Measurements from ENCODE around the gene KRCC1.
"Not testable (repeated sequence)": the region's sequence is repeated elsewhere in the genome, so short reads cannot be mapped to it uniquely, and the experiment has no call there.

The KRCC1 gene

DNA sequence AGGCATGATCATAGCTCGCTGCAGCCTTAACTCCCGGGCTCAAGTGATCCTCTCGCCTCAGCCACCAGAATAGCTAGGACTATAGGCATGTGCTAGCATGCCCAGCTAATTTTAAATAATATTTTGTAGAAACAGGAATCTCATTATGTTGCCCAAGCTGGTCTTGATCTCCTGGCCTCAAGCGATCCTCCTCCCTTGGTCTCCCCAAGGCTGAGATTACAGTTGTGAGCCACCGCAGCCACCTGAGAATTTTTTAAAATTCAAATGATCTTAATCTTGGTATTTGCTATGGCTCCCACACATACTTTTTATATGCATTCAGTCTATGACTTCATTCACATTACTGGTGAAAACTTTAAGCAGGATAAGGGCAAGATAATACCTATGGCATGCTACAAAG is 13.1 kb downstream of the KRCC1 start:
- DNase-seq (ENCODE audit: low read depth in 2 of 2, low spot score in 1 of 2) = no peak

DNA sequence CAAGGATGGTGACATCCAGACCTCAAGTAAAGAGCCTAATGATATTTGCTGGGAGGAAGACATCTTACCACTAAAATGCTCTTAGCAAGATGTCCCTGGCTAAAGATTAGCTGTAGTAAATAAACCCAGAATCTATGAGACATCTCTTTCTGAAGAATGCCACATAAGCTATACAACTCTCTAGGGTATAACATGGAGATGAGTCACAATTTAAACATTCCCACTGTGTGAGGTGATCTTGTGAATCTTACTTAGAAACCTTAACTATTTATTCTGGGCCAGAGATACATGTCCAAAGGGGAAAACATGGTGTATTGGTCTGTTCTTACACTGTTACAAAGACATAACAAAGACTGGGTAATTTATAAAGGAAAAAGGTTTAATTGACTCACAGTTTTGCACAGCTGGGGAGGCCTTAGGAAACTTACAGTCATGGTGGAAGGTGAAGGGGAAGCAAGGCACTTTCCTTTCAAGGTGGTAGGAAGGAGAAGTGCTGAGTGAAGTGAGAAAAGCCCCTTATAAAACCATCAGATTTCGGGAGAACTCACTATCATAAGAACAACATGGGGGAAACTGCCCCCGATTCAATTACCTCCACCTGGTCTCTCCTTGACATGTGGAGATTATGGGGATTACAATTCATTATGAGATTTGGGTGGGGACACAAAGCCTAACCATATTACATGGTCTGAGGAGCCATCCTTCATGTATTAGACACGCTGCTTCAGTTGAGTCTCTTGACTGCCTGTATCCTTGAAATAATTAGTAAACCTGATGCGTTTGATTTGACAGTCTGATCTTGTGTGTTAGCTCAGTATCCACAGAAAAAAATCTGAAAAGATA is 17.1 kb downstream of the KRCC1 start:
- DNase-seq (ENCODE audit: low read depth in 2 of 2, low spot score in 1 of 2) = no peak

DNA sequence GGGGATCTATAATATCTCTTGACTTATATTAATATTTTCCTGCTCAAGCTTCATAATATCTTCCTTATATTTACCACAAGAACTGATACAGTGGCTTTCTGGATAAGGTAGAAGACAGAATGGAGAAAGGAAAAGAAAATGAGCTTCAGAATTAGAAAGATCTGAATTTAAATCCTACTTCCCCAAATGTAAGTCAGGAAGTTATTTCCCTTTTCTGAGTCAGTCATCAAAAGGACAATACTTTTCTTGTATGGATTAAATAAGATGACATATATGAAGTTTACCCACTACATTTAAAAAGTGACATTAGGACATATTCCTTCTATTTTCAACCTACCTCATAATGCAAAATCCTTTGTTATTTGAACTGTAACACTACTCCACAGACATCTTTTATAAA is 19.0 kb downstream of the KRCC1 start:
- no peak for DNase-seq (ENCODE audit: low read depth in 2 of 2, low spot score in 1 of 2)

DNA sequence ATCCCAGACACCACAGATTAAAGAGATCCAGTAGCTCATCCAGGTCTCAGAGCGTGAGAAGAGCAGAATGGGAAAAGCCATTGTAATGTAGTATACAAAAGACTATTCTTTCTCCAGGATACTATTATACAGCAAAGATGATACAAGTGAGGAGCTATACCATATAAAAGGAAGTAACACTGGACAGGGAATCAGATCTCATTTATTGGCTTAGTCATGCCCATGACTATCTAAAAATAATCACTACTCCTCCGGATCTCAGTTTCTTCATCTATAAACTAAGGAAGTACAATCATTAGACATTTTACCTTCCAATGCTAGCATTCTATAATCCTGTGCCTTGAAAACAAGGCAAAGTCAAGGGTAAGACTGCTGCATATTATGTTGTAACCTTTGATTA is 19.4 kb downstream of the KRCC1 start:
- DNase-seq (ENCODE audit: low read depth in 2 of 2, low spot score in 1 of 2) = no peak

DNA sequence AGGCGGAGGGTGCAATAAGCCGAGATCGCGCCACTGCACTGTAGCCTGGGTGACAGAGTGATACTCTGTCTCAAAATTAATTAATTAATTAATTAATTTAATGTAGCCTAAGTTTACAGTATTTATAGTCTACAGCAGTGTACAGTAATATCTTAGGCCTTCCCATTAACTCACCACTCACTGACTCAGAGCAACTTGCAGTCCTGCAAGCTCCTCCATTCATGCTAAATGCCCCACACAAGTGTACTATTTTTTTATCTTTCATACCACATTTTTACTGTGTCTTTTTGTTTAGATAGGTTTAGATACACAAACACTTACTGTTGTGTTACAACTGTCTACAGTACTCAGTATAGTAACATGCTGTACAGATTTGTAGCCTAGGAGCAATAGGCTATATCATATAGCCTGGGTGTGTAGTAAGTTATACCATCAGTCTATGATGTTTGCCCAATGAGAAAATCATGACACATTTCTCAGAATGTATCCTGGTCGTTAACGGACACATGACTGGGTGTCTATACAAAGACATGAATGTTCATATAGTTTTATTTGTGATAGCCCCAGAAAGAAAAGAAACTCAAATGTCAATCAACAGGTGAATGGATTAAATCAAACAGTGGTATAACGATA is 23.4 kb downstream of the KRCC1 start:
- DNase-seq (ENCODE audit: low read depth in 2 of 2, low spot score in 1 of 2) = no peak

DNA sequence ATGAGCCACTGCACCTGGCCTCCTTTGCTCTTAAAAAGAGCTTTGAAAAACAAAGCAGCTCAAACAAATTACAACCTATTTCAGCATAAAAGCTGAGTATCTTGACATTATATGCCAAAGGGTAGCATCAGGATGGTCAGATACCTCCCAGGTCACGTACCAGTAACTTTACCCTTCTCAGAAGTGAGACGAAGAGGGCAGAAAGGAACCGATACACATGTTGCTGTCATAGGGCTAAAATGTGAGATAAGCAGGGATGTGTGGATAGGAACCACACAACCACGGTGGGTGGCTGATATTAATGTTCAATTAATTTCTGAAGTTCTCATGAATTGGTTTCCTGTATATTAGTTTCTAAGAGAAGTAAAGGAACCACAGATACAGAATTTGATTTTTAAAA is 26.7 kb downstream of the KRCC1 start:
- no peak for DNase-seq (ENCODE audit: low read depth in 2 of 2, low spot score in 1 of 2)

DNA sequence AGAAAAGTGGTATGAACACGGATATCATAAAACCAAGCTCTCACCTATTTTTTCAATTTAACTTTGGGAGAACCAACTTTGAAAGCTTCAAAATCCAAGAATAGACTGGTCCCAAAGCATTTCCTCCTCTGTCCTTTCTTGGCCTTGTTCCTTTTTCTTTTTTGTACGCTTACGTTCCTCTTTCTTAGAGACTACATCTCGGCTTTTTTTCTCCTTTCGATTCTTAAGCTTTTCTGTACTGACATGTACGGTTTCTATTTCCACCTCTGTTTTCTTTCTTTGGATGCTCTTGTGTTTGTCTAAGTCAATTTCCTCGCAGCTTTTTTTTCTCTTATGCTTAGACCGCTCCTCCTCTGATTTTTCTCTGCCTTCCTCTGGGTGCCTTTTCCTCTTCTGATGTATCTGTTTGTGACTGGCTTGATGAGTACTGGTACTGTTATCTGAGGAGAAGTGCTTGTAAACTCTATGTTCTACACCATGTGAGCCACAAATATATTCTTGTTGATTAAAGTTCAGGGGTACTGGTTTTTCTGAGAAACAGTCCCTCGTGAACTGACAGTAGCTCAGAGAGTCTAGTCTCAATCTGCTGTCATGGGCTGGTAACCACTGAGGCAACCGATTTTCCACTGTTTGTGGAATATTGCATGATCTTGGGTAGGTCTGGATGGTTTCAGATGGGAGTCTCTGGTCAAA is 27.7 kb downstream of the KRCC1 start:
- no peak for DNase-seq (ENCODE audit: low read depth in 2 of 2, low spot score in 1 of 2)

DNA sequence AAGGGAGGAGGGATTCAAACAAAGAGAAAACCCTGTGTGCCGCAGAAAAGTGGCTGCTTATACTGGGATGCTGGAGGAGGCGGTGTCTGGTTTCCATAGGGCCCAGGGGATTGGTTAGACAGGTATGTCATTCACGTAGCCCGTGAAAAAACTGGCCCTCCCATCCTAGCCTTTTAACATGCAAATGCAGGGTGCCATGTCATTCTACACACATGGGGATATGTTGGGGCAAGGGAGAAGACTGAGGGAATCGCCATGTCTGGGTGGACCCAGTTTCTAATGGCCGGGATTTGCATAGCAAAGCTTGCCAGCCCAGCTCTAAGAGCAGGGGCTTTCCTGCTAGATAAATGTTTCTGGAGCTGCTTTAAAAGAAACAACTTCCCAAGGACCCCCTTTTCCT is 31.1 kb downstream of the KRCC1 start:
- DNase-seq (ENCODE audit: low read depth in 2 of 2, low spot score in 1 of 2) = no peak

DNA sequence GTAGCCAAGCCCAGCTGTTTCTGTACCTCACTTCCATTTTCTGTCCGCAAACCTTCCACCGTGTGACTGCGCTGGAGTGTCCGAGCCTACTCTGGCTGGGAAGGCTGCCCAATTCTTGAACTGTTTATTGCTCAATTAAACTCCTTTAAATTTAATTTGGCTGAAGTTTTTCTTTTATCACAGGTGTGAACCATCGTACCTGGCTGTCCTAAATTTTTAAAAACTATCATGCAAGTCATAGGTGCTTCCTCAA is 33.0 kb downstream of the KRCC1 start:
- DNase-seq (ENCODE audit: low read depth in 2 of 2, low spot score in 1 of 2) = no peak

DNA sequence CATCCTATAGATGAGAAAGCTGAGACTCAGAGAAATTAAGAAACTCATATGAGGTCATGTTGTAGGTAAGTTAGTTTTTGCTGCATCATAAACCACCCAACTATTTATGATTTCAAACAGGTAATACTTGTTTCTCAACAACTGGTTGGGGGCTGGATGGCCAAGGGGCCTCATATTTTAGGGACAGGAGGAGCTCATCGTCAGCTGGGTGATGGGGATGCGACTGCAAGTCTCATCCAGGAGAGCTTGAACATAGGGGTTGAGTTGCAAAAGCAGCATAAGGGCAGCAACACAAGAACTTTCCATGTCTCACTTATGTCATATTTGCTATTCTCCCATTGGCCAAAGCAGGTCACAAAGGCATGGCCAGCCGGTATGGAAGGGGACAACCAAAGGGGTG is 35.6 kb downstream of the KRCC1 start:
- DNase-seq (ENCODE audit: low read depth in 2 of 2, low spot score in 1 of 2) = no peak

DNA sequence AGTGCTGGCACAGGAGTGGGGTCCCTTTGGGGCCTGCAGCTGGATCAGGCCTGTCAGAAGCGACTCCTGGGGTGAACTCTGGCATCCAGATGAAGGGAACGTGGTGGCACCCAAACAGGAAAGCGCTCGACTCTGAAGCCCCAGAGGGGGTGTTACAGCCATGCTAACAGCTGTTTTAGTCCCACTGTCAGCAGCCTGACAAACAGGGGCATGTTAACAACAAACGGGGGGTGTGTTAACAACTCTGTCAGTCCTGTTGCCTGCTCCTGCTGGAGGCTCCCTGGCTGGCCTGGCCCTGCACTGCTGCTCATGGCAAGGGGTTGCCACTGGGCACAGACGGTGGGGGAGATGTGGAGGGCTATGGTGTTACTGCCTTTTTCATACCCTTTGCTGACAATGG is 36.7 kb downstream of the KRCC1 start:
- DNase-seq (ENCODE audit: low read depth in 2 of 2, low spot score in 1 of 2) = no peak

DNA sequence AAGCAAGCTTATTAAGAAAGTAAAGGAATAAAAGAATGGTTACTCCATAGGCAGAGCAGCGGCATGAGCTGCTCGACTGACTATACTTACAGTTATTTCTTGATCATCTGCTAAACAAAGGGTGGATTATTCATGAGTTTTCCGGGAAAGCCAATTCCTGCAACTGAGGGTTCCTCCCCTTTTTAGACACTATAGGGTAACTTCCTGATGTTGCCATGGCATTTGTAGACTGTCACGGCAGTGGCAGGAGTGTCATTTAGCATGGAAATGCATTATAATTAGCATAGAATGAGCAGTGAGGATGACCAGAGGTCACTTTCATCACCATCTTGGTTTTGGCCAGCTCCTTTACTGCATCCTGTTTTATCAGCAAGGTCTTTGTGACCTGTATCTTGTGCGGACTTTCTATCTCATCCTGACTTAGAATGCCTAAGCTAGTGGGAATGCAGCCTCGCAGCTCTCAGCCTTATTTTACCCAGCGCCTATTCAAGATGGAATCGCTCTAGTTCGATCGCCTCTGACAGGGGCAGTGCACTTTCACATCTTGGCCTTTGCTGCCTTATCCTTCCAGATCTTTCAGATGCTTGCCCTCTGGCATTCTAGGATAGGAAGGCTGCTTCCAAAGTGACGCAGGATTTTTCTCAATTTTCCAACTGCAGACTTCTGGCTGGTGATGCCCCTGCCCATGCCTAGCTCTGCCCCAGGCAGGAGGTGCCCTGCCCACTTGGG is 37.3 kb downstream of the KRCC1 start:
- DNase-seq (ENCODE audit: low read depth in 2 of 2, low spot score in 1 of 2) = not testable (repeated sequence)

DNA sequence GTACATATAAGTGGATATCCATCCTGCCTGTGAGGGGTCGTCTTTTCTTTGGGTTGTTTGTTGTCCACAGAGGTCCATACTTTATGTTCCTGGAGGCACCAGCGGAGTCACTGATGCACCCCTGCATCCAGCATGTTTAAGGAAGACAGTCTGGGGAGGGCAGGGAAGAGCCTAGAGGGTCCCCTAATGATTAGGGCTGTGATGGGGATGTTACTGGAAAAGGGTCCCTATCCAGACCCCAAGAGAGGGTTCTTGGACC is 37.9 kb downstream of the KRCC1 start:
- not testable (repeated sequence) for DNase-seq (ENCODE audit: low read depth in 2 of 2, low spot score in 1 of 2)

DNA sequence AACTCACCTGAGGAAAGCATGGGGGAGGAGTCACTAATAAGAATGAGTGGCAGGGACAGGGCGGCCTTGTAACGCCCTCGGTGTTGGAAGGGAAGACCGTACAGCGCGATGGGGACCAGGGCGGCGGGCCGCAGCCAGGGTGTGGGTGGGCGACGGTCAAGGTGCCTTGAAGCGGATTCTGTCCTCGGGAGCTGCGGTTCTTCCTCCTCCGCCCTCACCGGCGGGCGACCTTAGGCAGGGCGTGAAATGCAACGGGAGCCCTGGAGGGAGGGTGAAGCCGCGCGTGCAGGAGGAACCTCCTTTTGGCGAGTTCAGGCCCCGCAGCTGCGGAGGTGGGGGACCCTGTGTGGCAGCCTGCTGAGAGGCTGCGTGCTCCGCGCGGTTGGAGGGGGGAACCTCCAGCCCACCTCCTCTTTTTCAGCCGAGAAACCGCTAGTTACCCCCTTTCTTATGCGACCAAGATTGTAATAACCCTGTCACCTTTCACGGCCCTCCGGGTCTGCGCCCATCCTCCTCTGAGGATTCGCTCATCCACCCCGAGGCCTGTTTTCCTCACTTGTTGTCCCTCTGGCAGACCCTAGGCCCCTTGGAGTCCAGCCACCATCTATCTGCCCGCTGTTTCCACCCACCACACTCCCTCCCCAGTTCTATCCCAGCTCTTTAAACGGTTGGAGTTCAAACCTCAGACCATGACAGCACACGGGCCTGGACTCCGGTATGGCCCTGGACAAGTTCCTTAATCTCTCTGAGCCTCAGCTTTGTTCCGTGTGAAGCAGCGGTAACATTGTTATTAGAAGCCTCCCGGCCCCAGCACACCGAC is 38.4 kb downstream of the KRCC1 start:
- DNase-seq (ENCODE audit: low read depth in 2 of 2, low spot score in 1 of 2) = peak in 1 of 2 donors; percentile 9

DNA sequence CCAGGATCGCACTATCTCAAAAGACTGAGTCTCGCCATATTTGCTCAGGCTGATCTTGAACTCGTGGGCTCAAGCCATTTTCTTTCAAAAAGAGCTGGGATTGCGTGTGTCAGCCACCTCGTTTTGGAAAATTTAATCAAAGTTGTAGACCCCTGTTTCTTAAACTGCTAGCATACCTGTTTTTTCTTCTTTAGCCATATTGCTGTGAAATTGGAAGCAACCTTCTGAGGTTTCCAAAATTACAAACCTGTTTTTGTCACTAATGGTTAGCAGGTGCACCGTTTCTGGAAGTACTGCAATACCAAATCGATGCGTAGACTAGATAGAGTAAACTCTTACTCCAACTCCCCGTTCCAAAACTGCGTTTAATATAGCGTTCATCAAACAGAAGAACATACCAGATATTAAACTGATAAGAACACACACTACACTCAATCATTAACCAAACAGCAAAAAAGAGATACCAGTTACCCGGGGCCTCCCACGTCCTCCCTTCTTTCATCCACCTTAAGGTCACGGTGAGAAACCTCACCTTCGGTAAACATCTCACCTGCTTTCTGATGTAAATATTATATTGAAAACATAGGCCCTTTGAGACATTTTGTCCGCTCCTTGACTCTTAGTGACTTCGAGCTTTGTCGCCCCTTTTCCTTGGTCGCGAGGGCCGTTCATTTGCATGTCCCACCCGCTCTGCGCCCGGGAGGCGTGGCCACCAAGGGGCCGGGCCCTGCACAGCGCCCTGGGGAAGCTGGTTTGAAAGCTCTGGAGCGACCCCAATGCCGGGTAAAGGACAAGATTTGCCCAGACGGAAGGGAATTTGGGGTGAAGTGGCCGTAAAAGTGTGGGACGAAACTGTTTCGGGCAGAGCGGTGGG is 39.3 kb downstream of the KRCC1 start, which contains the start of gene RNU2-63P:
TSS of gene RNU2-63P (minus strand) at position 462 of the 874 bp plus-strand sequence.
- DNase-seq (ENCODE audit: low read depth in 2 of 2, low spot score in 1 of 2) = peak; percentile 50 to 58

DNA sequence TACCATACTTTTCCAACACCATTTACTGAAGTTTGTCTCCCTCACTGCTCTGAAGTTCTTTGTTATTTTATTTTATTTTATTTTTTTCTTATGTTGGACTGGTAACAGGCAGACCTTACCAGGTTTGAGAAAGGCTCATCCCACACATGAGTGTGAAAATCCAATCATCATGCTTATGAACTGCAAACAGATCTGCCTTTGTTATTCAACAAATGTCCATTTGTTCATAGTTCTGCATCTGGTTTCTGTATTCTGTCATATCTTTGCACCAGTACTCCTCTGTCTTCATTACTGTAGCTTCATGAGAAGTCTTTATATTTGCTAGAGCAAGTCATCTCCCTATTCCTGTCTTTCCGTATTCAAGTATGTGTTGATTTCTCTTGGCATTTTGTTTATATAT is 44.6 kb downstream of the KRCC1 start:
- DNase-seq (ENCODE audit: low read depth in 2 of 2, low spot score in 1 of 2) = no peak

DNA sequence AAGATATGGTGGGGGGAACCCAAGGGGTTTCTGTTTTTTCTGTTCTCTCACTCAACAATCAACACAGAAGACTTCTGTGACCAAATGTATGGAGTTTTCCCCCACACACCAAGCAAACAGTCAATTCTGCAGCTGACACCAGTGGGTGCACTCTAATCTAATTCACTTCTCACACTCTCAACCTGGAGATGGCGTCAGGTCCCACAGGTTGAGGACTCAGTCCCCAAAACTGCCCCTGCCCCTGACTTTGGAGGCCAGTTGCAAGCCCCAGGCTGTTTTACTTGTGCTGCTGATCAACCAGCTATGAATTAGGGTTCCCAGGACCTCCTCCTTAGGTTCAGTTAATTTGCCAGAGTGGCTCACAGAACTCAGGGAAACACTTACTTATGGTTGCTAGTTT is 45.4 kb downstream of the KRCC1 start:
- no peak for DNase-seq (ENCODE audit: low read depth in 2 of 2, low spot score in 1 of 2)

DNA sequence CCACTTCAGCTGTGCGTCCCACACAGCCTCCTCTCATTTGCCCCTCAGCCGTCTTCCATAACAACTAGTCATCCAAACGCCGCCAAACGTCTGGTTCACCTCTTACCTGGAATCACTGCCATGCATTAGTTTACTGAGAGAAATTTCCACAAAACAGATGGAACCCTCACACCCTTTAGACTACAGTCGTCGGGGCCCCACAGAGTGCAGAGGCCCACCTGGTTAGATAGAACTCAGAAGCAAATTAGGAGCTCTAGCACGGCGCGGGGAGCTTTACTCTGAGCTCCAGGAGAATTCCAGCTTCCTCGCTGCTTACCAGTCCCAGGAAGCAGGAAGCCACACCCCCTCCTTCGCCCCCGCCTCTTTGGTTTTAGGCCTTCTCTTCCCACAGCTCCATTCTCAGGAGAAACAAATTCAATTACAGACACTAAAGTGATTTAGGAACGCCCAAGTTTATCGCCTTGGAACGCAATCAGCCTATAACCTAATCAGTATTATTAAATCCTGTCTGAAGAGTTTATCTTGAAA is 48.6 kb downstream of the KRCC1 start:
- DNase-seq (ENCODE audit: low read depth in 2 of 2, low spot score in 1 of 2) = no peak

DNA sequence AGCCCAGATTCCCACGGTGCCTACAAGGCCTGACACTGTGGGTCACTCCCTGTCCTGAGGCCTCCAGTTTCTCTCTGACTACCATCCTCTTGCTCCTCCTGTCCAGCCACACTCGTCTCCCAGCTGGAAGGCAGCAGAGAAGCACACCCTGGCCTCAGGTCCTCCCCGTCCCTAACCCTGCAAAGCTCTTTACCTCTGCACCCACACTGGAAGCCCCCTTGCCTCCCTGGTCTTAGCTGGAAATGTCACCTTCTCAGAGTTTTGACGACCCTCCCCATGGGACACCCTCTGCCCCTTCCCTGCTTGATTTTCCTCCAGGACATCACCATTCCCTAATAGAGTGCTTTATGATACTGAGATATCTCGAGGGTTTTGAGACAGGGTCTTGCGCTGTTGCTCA is 49.8 kb downstream of the KRCC1 start:
- no peak for DNase-seq (ENCODE audit: low read depth in 2 of 2, low spot score in 1 of 2)
